Adrenal gland (tissue), 5 donors: ENCODE data around the gene STIM2.

ENCODE experiments used
- CTCF ChIP-seq, 6 experiments: fragments of 450-650 bp in 4 of 6; fragments of 200-600 bp in 2 of 6; sonication (generic) in 1 of 6; IDR thresholded peaks; 1 replicate in 5 of 6; 2 replicates in 1 of 6; pipeline versions ENCODE4 v1.5.1 to v1.8.0; 2016 to 2021; ENCODE audit warnings: antibody characterized with exemption in 6 of 6, mild to moderate bottlenecking in 2 of 6, moderate library complexity in 1 of 6
- POLR2A ChIP-seq, 2 donors: fragments of 450-650 bp; IDR thresholded peaks; one replicate each; pipeline ENCODE4 v1.6.1; 2017; ENCODE audit warnings: antibody characterized with exemption in 2 of 2, mild to moderate bottlenecking in 2 of 2, moderate library complexity in 1 of 2
- donor health status: DM: no; HTN: no; CAD: no.

- TF ChIP-seq CTCF (IDR thresholded peaks at IDR 0.05) (no peak), POLR2A (IDR thresholded peaks at IDR 0.05) (no peak)
These were observed 77.9 kb downstream of the STIM2 start for GRCh38 chr4:26938516-26938915.
